Erythroblast (primary cell): ENCODE data around the gene CMPK2.

Experiments
- GATA1 ChIP-seq: IDR thresholded peaks from 2 replicates; pipeline ENCODE4 v1.6.1; 2011; ENCODE audit warnings: low read depth, mild to moderate bottlenecking, control low read depth, low read length, moderate library complexity
- POLR2A ChIP-seq: IDR thresholded peaks from 2 replicates; pipeline ENCODE4 v1.6.1; 2011; ENCODE audit warnings: mild to moderate bottlenecking, low read length

GRCh38 chr2:6885551-6885950 is 19.8 kb upstream of the CMPK2 start:
- TF ChIP-seq POLR2A (no peak), GATA1 (no peak)
